Measurements from ENCODE around the gene PRDX3. TPM values are rescaled to one million over a fixed set of nuclear protein-coding genes. Genes with fewer than 3 reads are reported as not detected.
"Not testable (repeated sequence)": the region's sequence is repeated elsewhere in the genome, so short reads cannot be mapped to it uniquely, and the experiment has no call there.

PRDX3 gene
- total and polyA plus RNA-seq, 2 of the 4 experiments (the other 2 are of a cell fraction): 169 to 187 TPM

DNA sequence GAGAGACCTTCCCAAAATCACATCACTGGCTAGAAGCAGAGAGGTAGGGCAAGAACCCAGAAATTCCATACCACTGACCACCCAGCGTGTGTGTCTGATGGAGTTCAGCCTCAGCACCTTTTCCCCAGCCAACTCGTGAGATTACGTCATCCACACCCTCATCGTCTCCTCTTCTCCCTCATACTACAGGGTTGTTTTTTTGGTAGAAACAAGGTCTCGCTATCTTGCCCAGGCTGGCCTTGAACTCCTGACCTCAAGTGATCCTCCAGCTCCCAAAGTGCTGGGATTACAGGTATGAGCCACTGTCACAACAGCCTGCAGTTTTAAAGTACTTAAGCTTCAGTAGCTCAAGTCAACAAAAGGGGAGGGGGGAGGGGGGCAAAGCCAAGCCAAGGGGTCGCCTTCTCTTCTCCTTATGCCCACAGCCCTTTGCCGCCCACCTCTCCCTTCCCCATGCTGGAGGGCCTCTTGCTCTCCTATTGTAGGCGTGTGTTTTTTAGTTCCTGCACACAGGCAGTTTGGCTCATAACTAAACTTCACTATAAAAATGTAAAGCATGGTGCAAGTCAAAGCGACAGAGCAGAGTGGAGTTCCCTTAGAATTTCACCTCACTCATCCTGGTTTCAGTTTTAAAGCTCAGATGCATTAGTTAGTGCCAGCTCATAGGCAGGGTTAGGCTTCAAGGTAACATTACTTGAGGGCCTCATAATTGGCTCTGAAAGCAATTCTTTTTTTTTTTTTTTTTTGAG is 5.2 kb upstream of the PRDX3 start:
- Histone ChIP-seq H3K14ac (replicated peaks; ENCODE audit: low read depth, low read length) (no peak overlapping the region), H3K4me3 (ENCODE audit: insufficient read depth, low read depth, low read length) (no peak overlapping the region), H4K91ac (ENCODE audit: insufficient read depth, low read depth, low read length) (no peak overlapping the region), H3K23ac (ENCODE audit: low read depth, low read length) (no peak overlapping the region), H3K9me1 (ENCODE audit: insufficient read depth, low read length) (peaks cover 2% of the 10 kb centered on the region; the same call in 1 of the 2 replicates), H3K4me1 (ENCODE audit: control insufficient read depth, insufficient read depth, low read length) (peaks cover 2% of the 10 kb centered on the region), H2AK5ac (ENCODE audit: low read depth, low read length) (no peak overlapping the region), H2AK9ac (replicated peaks; ENCODE audit: low read depth, low read length, poor library complexity) (no peak overlapping the region), H3K27me3 (ENCODE audit: control insufficient read depth, insufficient read depth, low read length) (no peaks in the 10 kb centered on the region), H2BK20ac (ENCODE audit: low read depth, low read length) (no peak overlapping the region), H3K9me3 (ENCODE audit: control insufficient read depth, insufficient read depth, low read length) (no peaks in the 10 kb centered on the region), H4K20me1 (ENCODE audit: insufficient read depth, low read length) (no peaks in the 10 kb centered on the region), H3K4me2 (ENCODE audit: low read depth, low read length) (no peak overlapping the region), H2BK120ac (ENCODE audit: low read depth, low read length) (no peak overlapping the region), H3K4ac (ENCODE audit: low read depth, low read length) (no peak overlapping the region), H4K8ac (ENCODE audit: low read depth in 2 of 2, low read length in 2 of 2) (no peak overlapping the region), H2BK15ac (ENCODE audit: low read depth, low read length) (no peak overlapping the region), H3K18ac (ENCODE audit: low read depth, low read length) (no peak overlapping the region), H3K27ac (ENCODE audit: insufficient read depth, low read length) (no peak overlapping the region), H3K9ac (ENCODE audit: low read depth, low read length) (no peak overlapping the region), H4K5ac (ENCODE audit: low read depth, low read length) (no peak overlapping the region), H2BK5ac (ENCODE audit: low read depth, low read length, poor library complexity, severe bottlenecking) (no peak overlapping the region), H3K79me1 (ENCODE audit: low read depth in 1 of 2, low read length in 2 of 2) (peaks cover 0 to 4% of the 10 kb centered on the region in 2 experiments; a peak in 1 of 4 replicates), H3K56ac (ENCODE audit: extremely low read depth, insufficient read depth, low read length) (no peak overlapping the region), H2AFZ (replicated peaks; ENCODE audit: low read length, poor library complexity) (no peak overlapping the region), H3K36me3 (ENCODE audit: control insufficient read depth, insufficient read depth, low read length) (no peaks in the 10 kb centered on the region)
- in situ Hi-C loops (cut with MboI; ENCODE audit: low sequenced_read_pairs) (loop anchor here (25.0 kb wide), 2 partner anchors 447 to 678 kb away; partner anchors contain the start of gene MCMBP), dilution Hi-C loops (cut with HindIII; ENCODE audit: low sequenced_read_pairs, unreplicated experiment) (no loop called here), intact Hi-C loops (cut with micrococcal nuclease) (no loop called here)
- TF ChIP-seq, protein P1, sequence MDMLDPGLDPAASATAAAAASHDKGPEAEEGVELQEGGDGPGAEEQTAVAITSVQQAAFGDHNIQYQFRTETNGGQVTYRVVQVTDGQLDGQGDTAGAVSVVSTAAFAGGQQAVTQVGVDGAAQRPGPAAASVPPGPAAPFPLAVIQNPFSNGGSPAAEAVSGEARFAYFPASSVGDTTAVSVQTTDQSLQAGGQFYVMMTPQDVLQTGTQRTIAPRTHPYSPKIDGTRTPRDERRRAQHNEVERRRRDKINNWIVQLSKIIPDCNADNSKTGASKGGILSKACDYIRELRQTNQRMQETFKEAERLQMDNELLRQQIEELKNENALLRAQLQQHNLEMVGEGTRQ (IDR thresholded peaks at IDR 0.05; ENCODE audit: low read depth, low read length): no peak
- peak; percentile 23; the same call in 1 of the 2 replicates for TF ChIP-seq CEBPB (IDR thresholded peaks at IDR 0.05; ENCODE audit: low read depth, low read length)
- CTCF ChIA-PET: no interaction called here
- WGBS, 2 experiments (ENCODE audit: extremely low coverage in 2 of 2, insufficient read length in 1 of 2): no CpG with 5 or more reads among the region's 9 CpGs
- no TSS peak for BruUV-seq (replicated peaks)
- DNase-seq: no peak
- no peak for ATAC-seq (ENCODE audit: low read depth)
- POLR2A ChIA-PET (ENCODE audit: unreplicated experiment): no interaction called here

DNA sequence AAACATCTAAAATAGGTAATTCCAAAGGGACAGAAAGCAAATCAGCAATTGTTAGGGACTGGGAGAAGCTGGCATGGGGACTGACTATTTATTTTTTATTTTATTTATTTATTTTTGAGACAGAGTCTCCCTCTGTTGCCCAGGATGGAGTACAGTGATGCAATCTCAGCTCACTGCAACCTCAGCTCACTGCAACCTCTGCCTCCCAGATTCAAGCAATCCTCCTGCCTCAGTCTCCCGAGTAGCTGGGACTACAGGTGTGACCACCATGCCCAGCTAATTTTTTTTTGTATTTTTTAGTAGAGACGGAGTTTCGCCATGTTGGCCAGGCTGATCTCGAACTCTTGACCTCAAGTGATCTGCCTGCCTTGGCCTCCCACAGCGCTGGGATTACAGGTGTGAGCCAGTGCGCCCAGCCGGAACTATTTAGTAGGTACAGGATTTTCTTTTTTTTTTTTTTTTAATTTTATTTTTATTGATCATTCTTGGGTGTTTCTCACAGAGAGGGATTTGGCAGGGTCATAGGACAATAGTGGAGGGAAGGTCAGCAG is 2.3 kb upstream of the PRDX3 start:
- H3K4me1 ChIP-seq (ENCODE audit: control insufficient read depth, insufficient read depth, low read length); DNase-seq; BruUV-seq (replicated peaks); H3K4me3 ChIP-seq (ENCODE audit: insufficient read depth, low read depth, low read length); H3K14ac ChIP-seq (replicated peaks; ENCODE audit: low read depth, low read length); H2BK5ac ChIP-seq (ENCODE audit: low read depth, low read length, poor library complexity, severe bottlenecking); H4K5ac ChIP-seq (ENCODE audit: low read depth, low read length); H3K27ac ChIP-seq (ENCODE audit: insufficient read depth, low read length); H2BK20ac ChIP-seq (ENCODE audit: low read depth, low read length); H3K23ac ChIP-seq (ENCODE audit: low read depth, low read length); H3K36me3 ChIP-seq (ENCODE audit: control insufficient read depth, insufficient read depth, low read length); H3K56ac ChIP-seq (ENCODE audit: extremely low read depth, insufficient read depth, low read length); ATAC-seq (ENCODE audit: low read depth); H2AK5ac ChIP-seq (ENCODE audit: low read depth, low read length); H2BK15ac ChIP-seq (ENCODE audit: low read depth, low read length); H3K9me3 ChIP-seq (ENCODE audit: control insufficient read depth, insufficient read depth, low read length); H3K4me2 ChIP-seq (ENCODE audit: low read depth, low read length); H3K4ac ChIP-seq (ENCODE audit: low read depth, low read length); H3K9ac ChIP-seq (ENCODE audit: low read depth, low read length); H2BK120ac ChIP-seq (ENCODE audit: low read depth, low read length); H4K91ac ChIP-seq (ENCODE audit: insufficient read depth, low read depth, low read length); H3K9me1 ChIP-seq (ENCODE audit: insufficient read depth, low read length); H3K18ac ChIP-seq (ENCODE audit: low read depth, low read length); H4K20me1 ChIP-seq (ENCODE audit: insufficient read depth, low read length); H4K8ac ChIP-seq (ENCODE audit: low read depth in 2 of 2, low read length in 2 of 2); dilution Hi-C loops (cut with HindIII; ENCODE audit: low sequenced_read_pairs, unreplicated experiment); intact Hi-C loops (cut with micrococcal nuclease); H2AK9ac ChIP-seq (replicated peaks; ENCODE audit: low read depth, low read length, poor library complexity); H3K27me3 ChIP-seq (ENCODE audit: control insufficient read depth, insufficient read depth, low read length); H2AFZ ChIP-seq (replicated peaks; ENCODE audit: low read length, poor library complexity): not testable (repeated sequence)
- POLR2A ChIA-PET (ENCODE audit: unreplicated experiment): interaction anchor here (0.6 kb wide), 1 partner anchor 152 kb away, joined by 7 read pairs; no protein-coding TSS in a partner anchor
- CTCF ChIA-PET: interaction anchor here (0.6 to 1.2 kb wide), 3 partner anchors 9 to 102 kb away, joined by 3 read pairs; no protein-coding TSS in a partner anchor
- WGBS, 2 experiments (ENCODE audit: extremely low coverage in 2 of 2, insufficient read length in 1 of 2): no CpG with 5 or more reads among the region's 7 CpGs
- peaks cover 19 to 27% of the 10 kb centered on the region in 2 experiments for H3K79me1 ChIP-seq (ENCODE audit: low read depth in 1 of 2, low read length in 2 of 2)
- in situ Hi-C loops (cut with MboI; ENCODE audit: low sequenced_read_pairs): loop anchor here (25.0 kb wide), 2 partner anchors 444 to 681 kb away; partner anchors contain the start of gene MCMBP
